Endothelial cell of umbilical vein (primary cell): ENCODE results near the gene DNMT1.

Experiments
- EZH2 ChIP-seq: IDR thresholded peaks from 2 replicates; pipeline ENCODE4 v1.6.1; 2012; ENCODE audit warnings: borderline replicate concordance, low read depth, mild to moderate bottlenecking, moderate library complexity, low read length, inconsistent platforms; ENCODE audit not compliant: severe bottlenecking
- FOS ChIP-seq: IDR thresholded peaks from 2 replicates; pipeline ENCODE4 v1.6.1; 2011; ENCODE audit warnings: mild to moderate bottlenecking, low read length, moderate library complexity, borderline replicate concordance; ENCODE audit not compliant: insufficient read depth
- GATA2 ChIP-seq: IDR thresholded peaks from 2 replicates; pipeline ENCODE4 v1.7.0; 2011; ENCODE audit warnings: low read depth, mild to moderate bottlenecking, moderate library complexity, mixed read lengths, low read length; ENCODE audit not compliant: insufficient read length, insufficient read depth
- MYC ChIP-seq: IDR thresholded peaks from one replicate; pipeline ENCODE4 v1.6.1; 2011; ENCODE audit warnings: mild to moderate bottlenecking, low read depth, low read length
- POLR2A ChIP-seq: IDR thresholded peaks from 2 replicates; pipeline ENCODE4 v1.6.1; 2012; ENCODE audit warnings: low read depth, mild to moderate bottlenecking, control low read depth, low read length
- POLR2AphosphoS5 ChIP-seq: IDR thresholded peaks from 2 replicates; pipeline ENCODE4 v1.6.1; 2012; ENCODE audit warnings: low read depth, mild to moderate bottlenecking, control low read depth, low read length, moderate library complexity; ENCODE audit not compliant: insufficient read depth
- TF ChIP-seq, protein P1 (sequence below), 2 donors: IDR thresholded peaks; 1 replicate in 1 of 2; 2 replicates in 1 of 2; pipeline ENCODE4 v1.5.1; 2011; ENCODE audit warnings: low read length in 2 of 2, mild to moderate bottlenecking in 2 of 2, moderate library complexity in 2 of 2, control low read depth in 1 of 2, inconsistent platforms in 1 of 2, low read depth in 1 of 2; ENCODE audit not compliant: insufficient read depth in 1 of 2; ENCODE audit errors: extremely low read depth in 1 of 2

DNA sequence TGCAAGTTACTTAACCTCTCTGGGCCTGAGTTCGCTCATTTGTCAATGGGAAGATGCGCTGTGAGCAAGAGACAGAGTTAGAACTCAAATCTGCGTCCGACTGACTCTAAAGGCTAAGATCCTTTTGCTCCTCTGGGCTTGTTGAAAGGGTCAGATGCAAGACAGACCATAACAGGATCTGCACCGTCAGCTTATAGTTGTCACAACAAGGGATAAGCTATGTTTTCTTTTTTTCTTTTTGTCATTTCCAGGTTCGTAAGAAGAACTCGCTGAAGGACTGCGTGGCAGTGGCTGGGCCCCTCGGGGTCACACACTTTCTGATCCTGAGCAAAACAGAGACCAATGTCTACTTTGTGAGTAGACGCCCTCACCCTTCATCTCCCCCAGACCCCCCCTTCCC lies 87.5 kb downstream of the DNMT1 start:
- TF ChIP-seq POLR2AphosphoS5 (no peak), EZH2 (no peak), FOS (no peak), POLR2A (no peak), MYC (no peak), GATA2 (no peak)
- TF ChIP-seq, protein P1, sequence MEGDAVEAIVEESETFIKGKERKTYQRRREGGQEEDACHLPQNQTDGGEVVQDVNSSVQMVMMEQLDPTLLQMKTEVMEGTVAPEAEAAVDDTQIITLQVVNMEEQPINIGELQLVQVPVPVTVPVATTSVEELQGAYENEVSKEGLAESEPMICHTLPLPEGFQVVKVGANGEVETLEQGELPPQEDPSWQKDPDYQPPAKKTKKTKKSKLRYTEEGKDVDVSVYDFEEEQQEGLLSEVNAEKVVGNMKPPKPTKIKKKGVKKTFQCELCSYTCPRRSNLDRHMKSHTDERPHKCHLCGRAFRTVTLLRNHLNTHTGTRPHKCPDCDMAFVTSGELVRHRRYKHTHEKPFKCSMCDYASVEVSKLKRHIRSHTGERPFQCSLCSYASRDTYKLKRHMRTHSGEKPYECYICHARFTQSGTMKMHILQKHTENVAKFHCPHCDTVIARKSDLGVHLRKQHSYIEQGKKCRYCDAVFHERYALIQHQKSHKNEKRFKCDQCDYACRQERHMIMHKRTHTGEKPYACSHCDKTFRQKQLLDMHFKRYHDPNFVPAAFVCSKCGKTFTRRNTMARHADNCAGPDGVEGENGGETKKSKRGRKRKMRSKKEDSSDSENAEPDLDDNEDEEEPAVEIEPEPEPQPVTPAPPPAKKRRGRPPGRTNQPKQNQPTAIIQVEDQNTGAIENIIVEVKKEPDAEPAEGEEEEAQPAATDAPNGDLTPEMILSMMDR (IDR thresholded peaks at IDR 0.05; ENCODE audit: extremely low read depth in 1 of 2, insufficient read depth in 1 of 2, low read depth in 1 of 2, low read length in 2 of 2) = no peak
